Retinal pigment epithelial cell (primary cell): ENCODE measurements around the gene PLAGL1.

Experiments
- DNase-seq: peaks from one replicate; pipeline ENCODE4 v3.0.0-alpha.2; 2010; ENCODE audit warnings: low read depth
- H3K4me3 ChIP-seq: 2 replicates; pipeline ENCODE4 v1.5.1; 2011; ENCODE audit warnings: mild to moderate bottlenecking, low read length, control low read depth, moderate library complexity
- TF ChIP-seq, protein P1 (sequence below): conservative IDR thresholded peaks from 2 replicates; pipeline ENCODE4 v1.5.1; 2011; ENCODE audit warnings: low read depth, low read length, control low read depth, inconsistent platforms

PLAGL1 gene

DNA sequence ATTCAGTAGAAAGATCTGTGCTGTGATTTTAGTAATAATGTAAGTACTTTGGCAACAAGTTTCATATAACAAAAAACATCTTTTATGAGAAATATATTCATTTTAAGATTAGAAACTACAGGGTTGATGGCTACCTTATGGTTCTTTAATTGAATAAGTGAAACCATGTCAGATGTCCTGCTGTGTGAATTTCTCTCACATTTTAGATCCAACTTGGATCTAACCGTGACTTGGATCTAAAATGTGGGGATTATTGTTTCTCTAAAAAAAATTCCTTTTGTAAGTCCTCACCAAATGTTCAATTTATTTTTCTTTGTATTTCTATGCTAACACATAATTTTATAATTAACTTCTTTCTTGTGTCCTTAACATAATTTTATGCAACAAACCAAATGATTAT lies 113.4 kb downstream of the PLAGL1 start:
- DNase-seq, result no peak
- H3K4me3 ChIP-seq, result no peak overlapping the region
- TF ChIP-seq, protein P1, sequence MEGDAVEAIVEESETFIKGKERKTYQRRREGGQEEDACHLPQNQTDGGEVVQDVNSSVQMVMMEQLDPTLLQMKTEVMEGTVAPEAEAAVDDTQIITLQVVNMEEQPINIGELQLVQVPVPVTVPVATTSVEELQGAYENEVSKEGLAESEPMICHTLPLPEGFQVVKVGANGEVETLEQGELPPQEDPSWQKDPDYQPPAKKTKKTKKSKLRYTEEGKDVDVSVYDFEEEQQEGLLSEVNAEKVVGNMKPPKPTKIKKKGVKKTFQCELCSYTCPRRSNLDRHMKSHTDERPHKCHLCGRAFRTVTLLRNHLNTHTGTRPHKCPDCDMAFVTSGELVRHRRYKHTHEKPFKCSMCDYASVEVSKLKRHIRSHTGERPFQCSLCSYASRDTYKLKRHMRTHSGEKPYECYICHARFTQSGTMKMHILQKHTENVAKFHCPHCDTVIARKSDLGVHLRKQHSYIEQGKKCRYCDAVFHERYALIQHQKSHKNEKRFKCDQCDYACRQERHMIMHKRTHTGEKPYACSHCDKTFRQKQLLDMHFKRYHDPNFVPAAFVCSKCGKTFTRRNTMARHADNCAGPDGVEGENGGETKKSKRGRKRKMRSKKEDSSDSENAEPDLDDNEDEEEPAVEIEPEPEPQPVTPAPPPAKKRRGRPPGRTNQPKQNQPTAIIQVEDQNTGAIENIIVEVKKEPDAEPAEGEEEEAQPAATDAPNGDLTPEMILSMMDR, result no peak
